Esophagus muscularis mucosa (tissue), 3 donors: ENCODE results near the gene CYSTM1.

Experiments
- EP300 ChIP-seq: sonication (generic); formaldehyde crosslinking; IDR thresholded peaks from one replicate; pipeline ENCODE4 v1.6.1; 2017; ENCODE audit warnings: antibody characterized with exemption
- TF ChIP-seq, protein P1 (sequence below), 3 experiments: fragments of 200-600 bp in 2 of 3; fragments of 450-650 bp in 1 of 3; sonication (generic) in 2 of 3; IDR thresholded peaks; one replicate each; pipeline ENCODE4 v1.5.1; 2017 to 2019; ENCODE audit warnings: antibody characterized with exemption in 3 of 3, mild to moderate bottlenecking in 2 of 3, moderate library complexity in 1 of 3

DNA sequence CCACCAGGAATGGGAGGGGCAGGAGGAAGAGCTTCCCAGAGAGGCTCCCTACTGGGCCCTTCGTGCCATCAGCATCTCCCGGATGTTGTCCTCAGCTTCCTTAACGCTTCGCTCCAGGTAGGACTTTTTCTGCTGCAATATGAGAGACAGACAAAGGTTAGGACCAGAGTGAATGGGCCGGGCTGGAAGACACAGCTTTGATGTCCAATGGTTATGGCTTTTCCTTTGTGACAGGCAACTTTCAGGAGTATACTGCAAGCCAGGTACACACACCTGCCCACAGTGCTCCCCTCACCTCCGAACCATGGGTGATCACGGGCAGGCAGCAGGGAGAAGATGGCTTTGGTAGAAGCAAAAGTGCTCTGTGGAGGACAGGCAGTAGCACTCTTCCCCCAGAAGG lies 70.9 kb downstream of the CYSTM1 start:
- TF ChIP-seq, protein P1, sequence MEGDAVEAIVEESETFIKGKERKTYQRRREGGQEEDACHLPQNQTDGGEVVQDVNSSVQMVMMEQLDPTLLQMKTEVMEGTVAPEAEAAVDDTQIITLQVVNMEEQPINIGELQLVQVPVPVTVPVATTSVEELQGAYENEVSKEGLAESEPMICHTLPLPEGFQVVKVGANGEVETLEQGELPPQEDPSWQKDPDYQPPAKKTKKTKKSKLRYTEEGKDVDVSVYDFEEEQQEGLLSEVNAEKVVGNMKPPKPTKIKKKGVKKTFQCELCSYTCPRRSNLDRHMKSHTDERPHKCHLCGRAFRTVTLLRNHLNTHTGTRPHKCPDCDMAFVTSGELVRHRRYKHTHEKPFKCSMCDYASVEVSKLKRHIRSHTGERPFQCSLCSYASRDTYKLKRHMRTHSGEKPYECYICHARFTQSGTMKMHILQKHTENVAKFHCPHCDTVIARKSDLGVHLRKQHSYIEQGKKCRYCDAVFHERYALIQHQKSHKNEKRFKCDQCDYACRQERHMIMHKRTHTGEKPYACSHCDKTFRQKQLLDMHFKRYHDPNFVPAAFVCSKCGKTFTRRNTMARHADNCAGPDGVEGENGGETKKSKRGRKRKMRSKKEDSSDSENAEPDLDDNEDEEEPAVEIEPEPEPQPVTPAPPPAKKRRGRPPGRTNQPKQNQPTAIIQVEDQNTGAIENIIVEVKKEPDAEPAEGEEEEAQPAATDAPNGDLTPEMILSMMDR (IDR thresholded peaks at IDR 0.05) = no peak
- TF ChIP-seq EP300 = no peak
